ENCODE data around the gene ANXA11. TPM values are rescaled to one million over a fixed set of nuclear protein-coding genes. Genes with fewer than 3 reads are reported as not detected.

The ANXA11 gene
- total and polyA plus RNA-seq, 9 of the 15 experiments (the other 6 are each of a cell fraction or from before 2014, with no cell fraction given), result 43.6 to 212 (median 109) TPM

GRCh38 chr10:80185578-80186299 lies 19.6 kb downstream of the ANXA11 start (continued):
- TF ChIP-seq STAT6 (CRISPR knock-in tag; IDR thresholded peaks at IDR 0.05), result no peak
- no peak for TF ChIP-seq VEZF1 (CRISPR knock-in tag; IDR thresholded peaks at IDR 0.05)
- TF ChIP-seq MNT (conservative IDR thresholded peaks at IDR 0.05), result no peak
- no peak for TF ChIP-seq CCAR2 (IDR thresholded peaks at IDR 0.05; ENCODE audit: low read depth, low read length)
- TF ChIP-seq ZNF639 (CRISPR knock-in tag; conservative IDR thresholded peaks at IDR 0.05 in 1 of 2, IDR thresholded peaks at IDR 0.05 in 1 of 2), result no peak
- no peak for TF ChIP-seq ETV6 (IDR thresholded peaks at IDR 0.05; ENCODE audit: borderline replicate concordance in 1 of 2, low read depth in 2 of 2, low read length in 1 of 2)
- no peak for TF ChIP-seq ETV6 (CRISPR knock-in tag; IDR thresholded peaks at IDR 0.05; ENCODE audit: borderline replicate concordance)
- no peak for TF ChIP-seq ZNF561 (CRISPR knock-in tag; conservative IDR thresholded peaks at IDR 0.05)
- no peak for TF ChIP-seq GABPA (tag; conservative IDR thresholded peaks at IDR 0.05; ENCODE audit: low read depth)
- peak; percentile 57 to 75; a peak in 3 of 4 replicates for TF ChIP-seq KDM1A (IDR thresholded peaks at IDR 0.05)
- 0 out of 2 replicates have a peak, but pooled peaks have one; percentile 46 for TF ChIP-seq ZNF3 (CRISPR knock-in tag; IDR thresholded peaks at IDR 0.05)
- TF ChIP-seq ZNF436 (CRISPR knock-in tag; IDR thresholded peaks at IDR 0.05), result no peak
- no peak for TF ChIP-seq ZNF785 (CRISPR knock-in tag; IDR thresholded peaks at IDR 0.05)
- TF ChIP-seq HSF4 (CRISPR knock-in tag; IDR thresholded peaks at IDR 0.05; ENCODE audit: borderline replicate concordance), result no peak
- no peak for TF ChIP-seq ID3 (CRISPR knock-in tag; IDR thresholded peaks at IDR 0.05)
- no peak for TF ChIP-seq ID3 (tag; IDR thresholded peaks at IDR 0.05)
- no peak for TF ChIP-seq ZNF77 (CRISPR knock-in tag; IDR thresholded peaks at IDR 0.05)
- TF ChIP-seq CHD4 (IDR thresholded peaks at IDR 0.05; ENCODE audit: insufficient read depth, insufficient replicate concordance, low read depth, low read length, poor library complexity, severe bottlenecking), result peak; percentile 86
- TF ChIP-seq EP400 (IDR thresholded peaks at IDR 0.05), result no peak
- no peak for TF ChIP-seq ZNF76 (CRISPR knock-in tag; IDR thresholded peaks at IDR 0.05; ENCODE audit: borderline replicate concordance)

Data from K562 (cell line).